Prostate gland (tissue), 2 donors: ENCODE measurements around the gene DUSP15.

ENCODE experiments used
- POLR2A ChIP-seq: fragments of 450-650 bp; IDR thresholded peaks from one replicate; pipeline ENCODE4 v1.6.1; 2016; ENCODE audit warnings: antibody characterized with exemption, mild to moderate bottlenecking
- POLR2AphosphoS5 ChIP-seq: sonication (generic); formaldehyde crosslinking; IDR thresholded peaks from one replicate; pipeline ENCODE4 v1.6.1; 2017; ENCODE audit warnings: antibody characterized with exemption
- TF ChIP-seq, protein P1 (sequence below), 4 experiments: fragments of 200-600 bp in 2 of 4; fragments of 450-650 bp in 2 of 4; sonication (generic) in 2 of 4; IDR thresholded peaks; 1 replicate in 3 of 4; 2 replicates in 1 of 4; pipeline ENCODE4 v1.5.1; 2016 to 2019; ENCODE audit warnings: antibody characterized with exemption in 4 of 4, mild to moderate bottlenecking in 2 of 4, moderate library complexity in 2 of 4

GRCh38 chr20:31913431-31914157 is 43.3 kb upstream of the DUSP15 start:
- TF ChIP-seq, protein P1, sequence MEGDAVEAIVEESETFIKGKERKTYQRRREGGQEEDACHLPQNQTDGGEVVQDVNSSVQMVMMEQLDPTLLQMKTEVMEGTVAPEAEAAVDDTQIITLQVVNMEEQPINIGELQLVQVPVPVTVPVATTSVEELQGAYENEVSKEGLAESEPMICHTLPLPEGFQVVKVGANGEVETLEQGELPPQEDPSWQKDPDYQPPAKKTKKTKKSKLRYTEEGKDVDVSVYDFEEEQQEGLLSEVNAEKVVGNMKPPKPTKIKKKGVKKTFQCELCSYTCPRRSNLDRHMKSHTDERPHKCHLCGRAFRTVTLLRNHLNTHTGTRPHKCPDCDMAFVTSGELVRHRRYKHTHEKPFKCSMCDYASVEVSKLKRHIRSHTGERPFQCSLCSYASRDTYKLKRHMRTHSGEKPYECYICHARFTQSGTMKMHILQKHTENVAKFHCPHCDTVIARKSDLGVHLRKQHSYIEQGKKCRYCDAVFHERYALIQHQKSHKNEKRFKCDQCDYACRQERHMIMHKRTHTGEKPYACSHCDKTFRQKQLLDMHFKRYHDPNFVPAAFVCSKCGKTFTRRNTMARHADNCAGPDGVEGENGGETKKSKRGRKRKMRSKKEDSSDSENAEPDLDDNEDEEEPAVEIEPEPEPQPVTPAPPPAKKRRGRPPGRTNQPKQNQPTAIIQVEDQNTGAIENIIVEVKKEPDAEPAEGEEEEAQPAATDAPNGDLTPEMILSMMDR (IDR thresholded peaks at IDR 0.05), result no peak
- no peak for TF ChIP-seq POLR2A
- TF ChIP-seq POLR2AphosphoS5, result no peak
